Ectodermal cell (in vitro differentiated cells): ENCODE measurements around the gene TDRD10.

Source experiments
- H3K27ac ChIP-seq: 2 replicates; pipeline ENCODE4 v1.7.0; 2013; ENCODE audit warnings: mild to moderate bottlenecking, low read depth, low read length; ENCODE audit not compliant: insufficient read depth, poor library complexity, severe bottlenecking
- H3K27me3 ChIP-seq: 2 replicates; pipeline ENCODE4 v1.7.0; 2013; ENCODE audit warnings: mild to moderate bottlenecking, low read length; ENCODE audit not compliant: insufficient read depth, control insufficient read depth, poor library complexity, severe bottlenecking
- H3K36me3 ChIP-seq: one replicate; pipeline ENCODE4 v1.7.0; 2013; ENCODE audit warnings: low read length; ENCODE audit not compliant: control insufficient read depth, insufficient read depth
- H3K4me1 ChIP-seq: one replicate; pipeline ENCODE4 v1.7.0; 2013; ENCODE audit warnings: low read length; ENCODE audit not compliant: control insufficient read depth, insufficient read depth
- H3K4me3 ChIP-seq: 2 replicates; pipeline ENCODE4 v1.7.0; 2013; ENCODE audit warnings: low read depth, low read length, control low read depth; ENCODE audit not compliant: insufficient read depth
- H3K9me3 ChIP-seq: 2 replicates; pipeline ENCODE4 v1.7.0; 2013; ENCODE audit warnings: mild to moderate bottlenecking, low read length, moderate library complexity; ENCODE audit not compliant: control insufficient read depth
- WGBS, 2 experiments: methylation state at CpG; one replicate each; pipeline ENCODE4 v1.1.7; 2013; ENCODE audit warnings: missing lambda C conversion rate in 2 of 2; 5-methylcytosine and 5-hydroxymethylcytosine counted together

Gene TDRD10

GRCh38 chr1:154466206-154466605, 35.8 kb upstream of the TDRD10 start:
- Histone ChIP-seq H3K27ac (no peak overlapping the region), H3K36me3 (no peaks in the 10 kb centered on the region), H3K4me3 (no peak overlapping the region), H3K9me3 (no peaks in the 10 kb centered on the region), H3K4me1 (peaks cover 4% of the 10 kb centered on the region), H3K27me3 (no peaks in the 10 kb centered on the region)
- WGBS, 2 experiments: 71 to 75% methylated on average over 3 of the region's 3 CpGs

DNA sequence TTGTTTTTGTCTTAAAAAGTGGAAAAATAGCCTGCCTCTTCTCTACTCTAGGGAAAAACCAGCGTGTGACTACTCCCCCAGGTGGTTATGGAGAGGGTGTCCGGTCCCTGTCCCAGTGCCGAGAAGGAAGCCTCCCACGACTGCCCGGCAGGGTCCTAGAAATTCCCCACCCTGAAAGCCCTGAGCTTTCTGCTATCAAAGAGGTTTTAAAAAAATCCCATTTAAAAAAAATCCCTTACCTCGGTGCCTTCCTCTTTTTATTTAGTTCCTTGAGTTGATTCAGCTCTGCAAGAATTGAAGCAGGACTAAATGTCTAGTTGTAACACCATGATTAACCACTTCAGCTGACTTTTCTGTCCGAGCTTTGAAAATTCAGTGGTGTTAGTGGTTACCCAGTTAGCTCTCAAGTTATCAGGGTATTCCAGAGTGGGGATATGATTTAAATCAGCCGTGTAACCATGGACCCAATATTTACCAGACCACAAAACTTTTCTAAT, 35.0 kb upstream of the TDRD10 start:
- WGBS, 2 experiments: 72 to 73% methylated on average over 8 of the region's 8 CpGs
- H3K4me1 ChIP-seq: peaks cover 4% of the 10 kb centered on the region
- no peaks in the 10 kb centered on the region for H3K9me3 ChIP-seq
- no peak overlapping the region for H3K27ac ChIP-seq
- no peaks in the 10 kb centered on the region for H3K36me3 ChIP-seq
- no peak overlapping the region for H3K4me3 ChIP-seq
- H3K27me3 ChIP-seq: no peaks in the 10 kb centered on the region

- peaks cover 4% of the 10 kb centered on the region for H3K4me1 ChIP-seq
- no peak overlapping the region for H3K4me3 ChIP-seq
- no peaks in the 10 kb centered on the region for H3K27me3 ChIP-seq
- no peaks in the 10 kb centered on the region for H3K36me3 ChIP-seq
- H3K9me3 ChIP-seq: no peaks in the 10 kb centered on the region
- no peak overlapping the region for H3K27ac ChIP-seq
- WGBS, 2 experiments: 93 to 95% methylated on average over 10 to 11 of the region's 11 CpGs
These were observed 34.5 kb upstream of the TDRD10 start for GRCh38 chr1:154467434-154468102.

- WGBS, 2 experiments: 81% methylated on average over 12 of the region's 12 CpGs
- Histone ChIP-seq H3K27me3 (no peaks in the 10 kb centered on the region), H3K36me3 (no peaks in the 10 kb centered on the region), H3K9me3 (no peaks in the 10 kb centered on the region), H3K4me1 (peaks cover 4% of the 10 kb centered on the region), H3K27ac (no peak overlapping the region), H3K4me3 (no peak overlapping the region)
These were observed 33.3 kb upstream of the TDRD10 start for GRCh38 chr1:154468535-154469250.

DNA sequence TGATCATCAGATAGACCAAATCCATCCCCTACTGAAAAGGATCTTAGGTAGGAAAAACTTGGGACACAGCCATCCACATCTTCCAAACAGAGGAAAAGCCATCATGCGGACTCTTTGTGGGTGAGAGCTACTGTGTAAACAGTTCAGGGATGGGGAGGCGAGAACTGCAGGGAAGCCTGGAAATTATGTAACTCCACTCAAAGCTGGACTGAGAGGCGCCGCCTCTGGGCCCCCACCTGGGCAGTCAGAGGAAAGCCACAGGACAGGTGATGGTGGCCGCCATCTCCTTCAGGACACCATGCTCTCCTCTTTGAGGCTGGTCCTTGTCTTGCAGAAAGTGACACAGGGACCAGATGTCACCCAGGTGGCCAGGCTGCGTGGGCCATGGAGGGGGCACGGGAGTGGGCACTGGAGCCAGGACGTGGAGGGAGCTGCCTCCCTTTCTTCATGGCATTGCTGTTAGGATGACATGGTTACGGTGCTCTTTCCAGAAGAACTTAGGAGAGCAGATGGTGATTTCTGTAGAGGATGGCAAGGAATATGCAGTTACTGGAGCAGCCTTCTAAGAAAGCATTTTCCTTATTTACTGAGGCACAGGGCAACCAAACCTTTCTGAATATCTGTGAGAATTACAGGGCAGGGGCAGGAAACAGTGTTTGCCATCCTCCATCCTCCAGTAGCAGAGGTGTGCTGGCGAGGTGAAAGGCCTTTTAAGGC, 32.0 kb upstream of the TDRD10 start:
- Histone ChIP-seq H3K27ac (no peak overlapping the region), H3K4me1 (peaks cover 4% of the 10 kb centered on the region), H3K36me3 (no peaks in the 10 kb centered on the region), H3K9me3 (no peaks in the 10 kb centered on the region), H3K4me3 (no peak overlapping the region), H3K27me3 (no peaks in the 10 kb centered on the region)
- 93 to 94% methylated on average over 10 of the region's 10 CpGs for WGBS, 2 experiments

DNA sequence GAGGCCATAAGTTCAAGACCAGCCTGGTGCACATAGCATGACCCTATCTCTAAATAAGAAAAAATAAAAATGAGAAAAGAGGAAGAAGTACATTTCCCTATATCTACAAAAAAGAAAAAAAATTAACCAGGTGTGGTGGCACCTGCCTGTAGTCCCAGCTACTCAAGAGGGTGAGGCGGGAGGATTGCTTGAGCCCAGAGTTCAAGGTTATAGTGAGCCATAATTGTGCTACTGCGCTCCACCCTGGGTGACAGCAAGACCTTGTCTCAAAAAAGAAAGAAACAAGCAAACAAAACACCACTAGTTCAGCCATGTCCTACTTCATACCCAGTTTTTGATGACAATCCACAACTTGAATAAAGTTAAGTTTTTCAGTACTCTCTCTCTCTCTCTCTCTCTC, 30.7 kb upstream of the TDRD10 start:
- no peaks in the 10 kb centered on the region for H3K36me3 ChIP-seq
- WGBS, 2 experiments: 84 to 94% methylated on average over 2 of the region's 2 CpGs
- H3K27me3 ChIP-seq: no peaks in the 10 kb centered on the region
- no peak overlapping the region for H3K4me3 ChIP-seq
- no peaks in the 10 kb centered on the region for H3K9me3 ChIP-seq
- H3K4me1 ChIP-seq: no peaks in the 10 kb centered on the region
- no peak overlapping the region for H3K27ac ChIP-seq

GRCh38 chr1:154474802-154475201, 27.2 kb upstream of the TDRD10 start:
- no peak overlapping the region for H3K27ac ChIP-seq
- no peaks in the 10 kb centered on the region for H3K4me1 ChIP-seq
- H3K36me3 ChIP-seq: no peaks in the 10 kb centered on the region
- 87 to 95% methylated on average over 3 of the region's 3 CpGs for WGBS, 2 experiments
- H3K27me3 ChIP-seq: no peaks in the 10 kb centered on the region
- H3K9me3 ChIP-seq: no peaks in the 10 kb centered on the region
- H3K4me3 ChIP-seq: no peak overlapping the region

- no peaks in the 10 kb centered on the region for H3K36me3 ChIP-seq
- H3K27me3 ChIP-seq: no peaks in the 10 kb centered on the region
- H3K4me1 ChIP-seq: no peaks in the 10 kb centered on the region
- H3K27ac ChIP-seq: no peak overlapping the region
- H3K9me3 ChIP-seq: no peaks in the 10 kb centered on the region
- 100% methylated on average over 1 of the region's 1 CpG for WGBS, 2 experiments
- no peak overlapping the region for H3K4me3 ChIP-seq
These were observed 25.2 kb upstream of the TDRD10 start for GRCh38 chr1:154476791-154477190.

DNA sequence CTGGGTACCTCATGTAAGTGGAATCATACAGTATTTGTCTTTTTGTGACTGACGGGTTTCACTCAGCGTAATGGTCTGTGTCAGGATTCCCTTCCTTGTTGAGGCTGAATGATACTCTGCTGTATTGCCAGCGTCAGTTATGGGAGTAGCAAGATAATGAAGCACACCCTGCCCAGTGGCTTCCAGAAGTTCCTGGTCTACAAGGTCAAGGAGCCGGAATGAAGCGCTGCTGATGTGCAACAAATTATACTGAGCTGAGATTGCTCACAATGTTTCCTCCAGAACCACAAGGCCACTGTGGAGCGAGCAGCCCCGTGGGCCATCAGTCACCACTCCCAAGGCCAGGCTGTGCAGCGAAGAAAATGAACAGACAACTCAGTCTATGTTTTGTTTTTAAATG, 24.0 kb upstream of the TDRD10 start:
- WGBS, 2 experiments: 91 to 96% methylated on average over 7 to 8 of the region's 8 CpGs
- Histone ChIP-seq H3K9me3 (no peaks in the 10 kb centered on the region), H3K4me3 (no peak overlapping the region), H3K36me3 (no peaks in the 10 kb centered on the region), H3K27me3 (no peaks in the 10 kb centered on the region), H3K27ac (no peak overlapping the region), H3K4me1 (no peaks in the 10 kb centered on the region)

DNA sequence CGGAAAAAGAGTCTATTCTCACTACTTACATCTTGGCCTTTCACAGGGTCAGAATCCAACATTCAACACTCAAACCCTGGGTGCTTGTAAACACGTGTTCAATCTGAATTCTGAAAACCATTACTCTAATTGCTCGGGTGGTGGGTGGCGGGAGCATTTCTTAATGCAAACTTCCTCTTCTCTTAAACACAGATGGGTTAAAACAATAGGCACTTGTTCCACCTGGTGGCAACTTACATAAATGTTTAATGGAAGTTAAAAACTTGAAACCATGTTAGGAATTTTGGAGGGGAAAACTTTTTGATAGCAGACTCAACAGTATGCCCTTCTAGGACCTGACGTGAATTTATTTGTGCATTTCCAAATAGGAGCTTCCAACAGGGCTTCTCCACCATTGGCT, 23.4 kb upstream of the TDRD10 start:
- no peaks in the 10 kb centered on the region for H3K27me3 ChIP-seq
- H3K4me1 ChIP-seq: no peaks in the 10 kb centered on the region
- no peak overlapping the region for H3K4me3 ChIP-seq
- 71 to 83% methylated on average over 5 of the region's 5 CpGs for WGBS, 2 experiments
- no peaks in the 10 kb centered on the region for H3K36me3 ChIP-seq
- H3K27ac ChIP-seq: no peak overlapping the region
- H3K9me3 ChIP-seq: no peaks in the 10 kb centered on the region
